Gastrocnemius medialis (tissue), 4 donors: Measurements from ENCODE around the gene ST7. TPM values are rescaled to one million over a fixed set of nuclear protein-coding genes. Genes with fewer than 3 reads are reported as not detected.
A peak's percentile ranks its signal among the peaks of the same experiment; 100 is the strongest.

ENCODE experiments used
- ATAC-seq, 2 donors: fragments of 150-250 bp; one replicate each; pipeline ENCODE4 v1.9.1; 2016
- DNase-seq, 2 donors: peaks; one replicate each; pipeline ENCODE4 v3.0.0-alpha.2; 2019
- H3K27ac ChIP-seq, 4 donors: fragments of 200-600 bp; sonication (generic); 1 replicate in 1 of 4; 2 replicates in 3 of 4; pipeline ENCODE4 v1.5.1; 2016 to 2018; ENCODE audit warnings: mild to moderate bottlenecking in 2 of 4, moderate library complexity in 1 of 4
- H3K27me3 ChIP-seq, 3 donors: fragments of 200-600 bp; sonication (generic) in 2 of 3; 1 replicate in 1 of 3; 2 replicates in 2 of 3; pipeline versions ENCODE4 v1.5.1 to v1.6.0; 2016 to 2019; ENCODE audit warnings: mild to moderate bottlenecking in 1 of 3, moderate library complexity in 1 of 3
- H3K36me3 ChIP-seq, 2 donors: fragments of 200-600 bp; sonication (generic) in 1 of 2; one replicate each; pipeline ENCODE4 v1.5.1; 2017 to 2018
- H3K4me1 ChIP-seq, 2 donors: fragments of 200-600 bp; sonication (generic) in 1 of 2; one replicate each; pipeline ENCODE4 v1.5.1; 2016 to 2017; ENCODE audit warnings: mild to moderate bottlenecking in 2 of 2
- H3K4me3 ChIP-seq, 4 donors: fragments of 200-600 bp; sonication (generic) in 3 of 4; 1 replicate in 1 of 4; 2 replicates in 3 of 4; pipeline ENCODE4 v1.5.1; 2016 to 2019; ENCODE audit warnings: mild to moderate bottlenecking in 2 of 4
- H3K9me3 ChIP-seq, 3 donors: fragments of 200-600 bp; sonication (generic) in 2 of 3; 1 replicate in 1 of 3; 2 replicates in 2 of 3; pipeline ENCODE4 v1.5.1; 2016 to 2019
- CTCF ChIP-seq, 5 experiments: fragments of 450-650 bp in 3 of 5; fragments of 200-600 bp in 2 of 5; sonication (generic) in 2 of 5; IDR thresholded peaks in 4 of 5; conservative IDR thresholded peaks in 1 of 5; 1 replicate in 4 of 5; 2 replicates in 1 of 5; pipeline ENCODE4 v1.5.1; 2016 to 2019; ENCODE audit warnings: antibody characterized with exemption in 5 of 5, mild to moderate bottlenecking in 3 of 5, moderate library complexity in 3 of 5
- POLR2A ChIP-seq, 2 donors: fragments of 450-650 bp; IDR thresholded peaks; one replicate each; pipeline ENCODE4 v1.6.1; 2017; ENCODE audit warnings: antibody characterized with exemption in 2 of 2, mild to moderate bottlenecking in 2 of 2, moderate library complexity in 2 of 2
- in situ Hi-C, 4 donors: fragments of 200-750 bp; cut with MboI; loops; one replicate each; pipeline versions ENCODE4 v1.15.0 to v1.8.0; 2017; ENCODE audit warnings: low sequenced_read_pairs in 4 of 4
- intact Hi-C: fragments of 100-400 bp; cut with DNase I; formaldehyde crosslinking; loops from one replicate; pipeline ENCODE4 v1.15.1; 2023; ENCODE audit warnings: low total_unique reads
- total RNA-seq, 4 donors: library from RNA; depleted of rRNA; stranded (reverse); fragments of >200 nt; gene quantifications; one replicate each; pipeline versions ENCODE4 v1.1.0 to v1.2.3, GENCODE V29; 2016

Gene ST7
- total RNA-seq, 4 donors from 2014 or later, result 5.5 to 14.5 (median 11.9) TPM

- in situ Hi-C loops (no loop called here), intact Hi-C loops (no loop called here)
- no peak for ATAC-seq
- Histone ChIP-seq H3K4me3 (no peak overlapping the region), H3K36me3 (no peaks in the 10 kb centered on the region), H3K27me3 (no peaks in the 10 kb centered on the region), H3K4me1 (peaks cover 27 to 30% of the 10 kb centered on the region in 2 donors), H3K9me3 (no peaks in the 10 kb centered on the region), H3K27ac (no peak overlapping the region)
- DNase-seq, result no peak
- TF ChIP-seq CTCF (IDR thresholded peaks at IDR 0.05 in 4 of 5, conservative IDR thresholded peaks at IDR 0.05 in 1 of 5) (no peak), POLR2A (IDR thresholded peaks at IDR 0.05) (no peak)
Measured at GRCh38 chr7:117067340-117067739, 114.0 kb downstream of the ST7 start.

- peak overlapping the region in 3 of 4 donors; percentile 8 to 61 (median 30) for H3K27ac ChIP-seq
- in situ Hi-C loops (no loop called here), intact Hi-C loops (no loop called here)
- DNase-seq, result no peak
- H3K9me3 ChIP-seq, result no peaks in the 10 kb centered on the region
- H3K36me3 ChIP-seq, result no peaks in the 10 kb centered on the region
- H3K4me1 ChIP-seq, result peaks cover 39 to 42% of the 10 kb centered on the region in 2 donors
- TF ChIP-seq CTCF (IDR thresholded peaks at IDR 0.05 in 4 of 5, conservative IDR thresholded peaks at IDR 0.05 in 1 of 5) (no peak), POLR2A (IDR thresholded peaks at IDR 0.05) (no peak)
- ATAC-seq, result no peak
- peak overlapping the region in 1 of 4 donors; percentile 14 for H3K4me3 ChIP-seq
- H3K27me3 ChIP-seq, result no peaks in the 10 kb centered on the region
Measured at GRCh38 chr7:117068511-117069145, 115.3 kb downstream of the ST7 start.

- peak overlapping the region in 1 of 4 donors; percentile 61 for H3K27ac ChIP-seq
- ATAC-seq (no peak), DNase-seq (no peak)
- no peaks in the 10 kb centered on the region for H3K36me3 ChIP-seq
- intact Hi-C loops (no loop called here), in situ Hi-C loops (no loop called here)
- H3K27me3 ChIP-seq, result no peaks in the 10 kb centered on the region
- peaks cover 38 to 42% of the 10 kb centered on the region in 2 donors for H3K4me1 ChIP-seq
- TF ChIP-seq CTCF (IDR thresholded peaks at IDR 0.05 in 4 of 5, conservative IDR thresholded peaks at IDR 0.05 in 1 of 5) (no peak), POLR2A (IDR thresholded peaks at IDR 0.05) (no peak)
- no peaks in the 10 kb centered on the region for H3K9me3 ChIP-seq
- no peak overlapping the region for H3K4me3 ChIP-seq
Measured at GRCh38 chr7:117069379-117069778, 116.1 kb downstream of the ST7 start.

- no peak for ATAC-seq
- H3K9me3 ChIP-seq, result no peaks in the 10 kb centered on the region
- intact Hi-C loops (no loop called here), in situ Hi-C loops (no loop called here)
- no peaks in the 10 kb centered on the region for H3K36me3 ChIP-seq
- TF ChIP-seq POLR2A (IDR thresholded peaks at IDR 0.05) (no peak), CTCF (IDR thresholded peaks at IDR 0.05 in 4 of 5, conservative IDR thresholded peaks at IDR 0.05 in 1 of 5) (no peak)
- no peaks in the 10 kb centered on the region for H3K27me3 ChIP-seq
- no peak overlapping the region for H3K4me3 ChIP-seq
- no peak for DNase-seq
- H3K27ac ChIP-seq, result no peak overlapping the region
- peaks cover 46 to 48% of the 10 kb centered on the region in 2 donors for H3K4me1 ChIP-seq
Measured at GRCh38 chr7:117071551-117071950, 118.2 kb downstream of the ST7 start.
